Stimulated activated CD8-positive, alpha-beta memory T cell treated with anti-CD3 and anti-CD28 coated beads, Interleukin-12 subunit alpha, Interleukin-12 subunit beta, amount 100 ng/mL, for 4 hours (primary cell): ENCODE data around the gene KCNQ1OT1.

Experiments used
- DNase-seq: peaks from one replicate; pipeline ENCODE4 v3.0.0-alpha.2; 2020; ENCODE audit warnings: low read depth

Gene KCNQ1OT1

DNA sequence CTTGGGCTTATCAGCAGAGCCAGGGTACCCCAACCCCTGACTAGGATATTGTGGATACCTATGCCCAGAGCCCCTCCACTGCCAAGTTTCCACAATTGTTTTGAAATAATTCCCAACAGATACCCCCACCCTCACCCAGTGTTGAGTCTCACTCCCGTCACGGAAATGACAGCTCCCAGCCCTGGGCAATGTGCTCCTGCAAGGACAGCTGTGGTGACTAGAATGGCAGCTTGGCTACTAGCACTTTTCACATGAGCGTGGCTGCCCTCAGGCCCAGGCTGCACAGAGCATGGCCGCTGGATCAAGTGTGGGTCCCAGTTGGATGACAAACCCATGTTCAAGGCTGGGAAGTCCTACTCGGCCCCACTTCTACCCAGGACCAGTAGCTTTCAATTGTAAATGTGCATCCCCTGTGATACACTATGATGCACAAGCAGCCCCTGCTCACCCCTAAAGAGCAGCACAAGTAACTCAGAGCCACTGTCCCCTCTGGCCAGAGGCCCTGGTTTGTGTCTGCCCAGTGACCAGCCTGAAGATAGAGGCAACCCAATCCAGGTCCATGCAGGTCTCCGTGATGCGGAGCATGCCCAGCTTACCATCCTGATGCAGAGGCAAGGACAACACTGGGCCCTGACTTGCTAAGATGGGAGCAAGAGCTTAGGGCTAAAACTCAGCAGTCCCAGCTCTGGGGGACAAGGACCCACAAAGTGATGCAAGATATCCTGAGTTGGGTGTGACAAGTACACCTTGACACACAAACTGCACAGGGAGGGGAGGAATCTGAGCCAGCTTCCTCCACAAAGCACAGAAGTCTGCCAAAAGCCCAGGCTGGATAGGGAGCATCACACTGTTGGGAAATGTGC lies 13.2 kb downstream of the KCNQ1OT1 start:
- DNase-seq, result no peak

DNA sequence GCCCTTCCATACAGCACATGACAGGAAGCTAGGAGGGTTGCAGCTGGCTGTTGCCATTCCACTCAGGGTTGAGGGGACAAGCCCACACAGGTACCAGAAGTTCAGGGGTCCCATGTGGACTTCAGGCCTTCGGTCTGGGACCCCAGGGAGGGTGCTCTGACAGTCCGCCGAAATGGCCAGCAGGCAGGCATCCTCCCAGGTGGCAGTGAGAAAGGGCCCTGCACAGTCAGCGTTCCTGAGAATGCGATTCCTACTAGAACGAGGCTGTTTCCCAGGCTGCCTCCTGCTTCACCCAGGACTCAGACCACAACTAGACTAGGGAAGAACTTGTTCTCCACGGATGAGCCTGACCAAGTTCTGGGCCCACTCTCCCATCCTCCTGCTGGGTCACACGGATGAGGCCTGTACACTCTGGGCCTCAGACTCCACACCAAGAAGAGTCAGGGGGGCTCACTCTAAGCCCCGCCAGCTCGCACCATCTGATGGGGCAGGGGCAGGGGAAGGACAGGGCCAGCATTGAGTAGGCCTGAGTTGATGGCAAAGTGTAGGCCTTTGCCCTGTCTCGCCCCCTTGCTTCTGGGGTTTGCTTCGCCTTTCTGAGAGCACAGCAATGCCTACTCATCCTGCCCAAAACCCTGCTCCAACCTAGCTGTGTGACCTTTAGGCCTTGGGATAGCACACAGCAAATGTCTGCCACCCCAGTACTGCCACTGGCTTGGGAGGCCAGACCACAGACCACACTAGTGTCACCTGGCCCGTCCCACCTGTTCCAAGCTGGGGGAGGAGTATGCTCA lies 14.0 kb downstream of the KCNQ1OT1 start:
- no peak for DNase-seq

DNA sequence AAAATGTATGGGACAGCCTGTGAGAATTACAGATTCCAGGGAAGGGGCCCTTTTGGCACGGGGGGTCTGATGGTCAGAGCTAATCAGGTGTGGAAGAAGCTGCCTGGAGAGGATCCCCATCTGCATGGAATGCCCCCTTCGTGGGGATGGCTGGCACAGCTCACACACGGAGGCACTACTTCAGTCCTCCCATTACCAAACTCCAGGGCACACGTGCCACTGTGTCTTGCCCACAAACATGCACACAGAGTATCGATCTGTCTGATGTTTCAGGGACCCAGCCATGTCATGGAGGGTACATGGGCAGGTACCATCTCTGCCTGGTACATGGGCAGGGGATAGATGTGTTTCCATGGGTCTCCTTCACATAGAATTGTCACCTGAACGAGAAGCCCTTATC lies 14.7 kb downstream of the KCNQ1OT1 start:
- no peak for DNase-seq

DNA sequence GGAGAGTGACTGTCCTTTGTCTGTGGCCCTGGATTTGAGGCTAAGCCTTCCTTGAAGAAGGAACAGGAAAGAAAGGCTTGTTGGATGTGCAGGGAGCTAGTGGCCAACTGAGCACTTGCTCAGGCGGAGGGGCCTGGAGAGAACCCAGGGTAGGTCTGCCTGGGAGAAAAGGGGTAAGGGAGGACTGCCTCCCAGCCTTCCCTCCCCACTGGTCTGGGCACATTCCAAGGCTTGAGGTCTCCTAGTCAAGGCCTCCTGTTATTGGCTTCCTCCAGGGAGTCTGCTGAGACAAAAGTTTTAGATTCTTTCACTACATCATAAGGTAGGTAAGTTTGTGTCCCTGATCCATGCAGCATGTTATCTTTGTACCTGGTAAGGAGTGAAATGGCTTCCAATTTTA lies 15.2 kb downstream of the KCNQ1OT1 start:
- DNase-seq, result no peak

DNA sequence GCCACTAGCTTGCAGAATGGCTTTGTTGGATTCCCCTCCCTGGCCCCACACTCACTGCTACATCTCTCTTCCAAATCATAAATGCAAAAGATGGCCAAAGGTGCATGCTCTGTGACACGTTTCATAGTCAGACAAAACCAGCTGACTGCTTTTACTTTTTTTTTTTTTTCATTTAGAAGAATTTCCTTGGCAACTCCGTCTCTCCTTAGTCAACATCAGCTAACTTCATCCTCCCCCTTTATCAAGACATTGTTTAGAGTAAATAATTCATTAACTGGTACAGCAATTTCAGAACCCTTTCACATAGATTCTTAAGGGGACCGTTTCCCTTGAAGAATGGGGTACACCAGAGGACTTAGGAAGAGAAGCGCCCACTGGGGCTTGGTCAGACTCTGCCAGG lies 16.0 kb downstream of the KCNQ1OT1 start:
- DNase-seq, result no peak

DNA sequence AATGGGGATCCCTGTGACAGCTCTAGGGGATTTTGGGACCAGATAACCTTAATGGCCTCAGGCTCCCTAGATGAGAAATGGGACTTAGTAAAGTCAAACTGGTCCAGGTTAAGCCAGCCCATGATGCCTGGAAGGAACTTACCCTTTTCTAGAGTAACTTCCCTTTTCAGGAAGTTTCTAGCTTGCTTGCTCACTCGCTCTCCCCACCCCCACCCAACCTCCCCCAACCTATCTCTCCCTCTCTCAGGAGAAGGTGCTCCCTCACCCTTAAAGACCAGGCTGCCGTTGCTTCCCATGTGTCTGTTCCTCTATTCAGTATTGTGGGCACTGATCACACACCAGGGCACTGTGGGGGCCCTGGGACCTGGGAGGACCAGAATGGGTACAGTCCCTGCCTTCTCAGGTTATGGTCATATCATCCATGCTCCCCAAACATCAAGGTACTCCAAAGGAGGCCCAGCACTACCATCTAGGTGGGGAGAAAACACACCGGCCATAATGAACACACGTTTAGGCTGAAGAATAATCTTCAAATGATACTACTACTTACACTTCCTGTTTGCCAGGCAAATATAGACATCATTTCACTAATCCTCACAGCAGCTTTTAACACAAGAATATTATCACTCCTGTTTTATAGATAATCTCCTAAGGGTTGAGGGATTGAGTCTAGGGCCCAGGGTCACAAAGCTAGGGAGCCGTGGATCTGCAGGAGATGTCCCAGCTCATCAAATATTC lies 18.2 kb downstream of the KCNQ1OT1 start:
- no peak for DNase-seq

DNA sequence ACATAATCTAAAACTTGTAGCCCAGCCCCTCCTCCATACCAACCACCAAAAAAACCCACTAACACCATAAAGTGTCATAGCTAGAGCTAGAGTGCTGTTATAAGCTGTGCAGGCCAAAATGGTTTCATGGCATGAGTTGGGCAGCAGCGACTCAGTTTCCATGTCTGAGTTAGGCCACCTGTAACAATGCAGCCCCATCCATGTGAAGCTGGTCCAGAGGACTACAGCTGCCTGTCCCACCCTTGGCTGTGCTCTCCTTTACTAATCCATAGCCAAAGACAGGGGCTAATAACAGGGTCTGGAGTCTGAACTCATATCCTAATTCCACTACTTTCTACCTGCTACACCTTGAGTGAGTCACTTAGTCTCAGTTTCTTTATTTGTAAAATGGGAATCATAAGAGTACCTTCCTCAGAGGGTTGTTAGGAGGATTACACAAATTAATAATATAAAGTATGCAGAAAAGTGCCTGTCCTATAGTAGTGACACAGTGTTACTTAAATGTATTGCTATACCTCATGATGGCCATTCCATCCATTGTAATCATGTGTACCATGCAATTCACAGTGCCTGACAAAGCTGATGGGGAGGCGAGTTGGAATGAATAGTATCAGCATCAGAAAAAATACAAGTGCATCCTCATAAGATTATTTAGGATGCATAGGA lies 20.6 kb downstream of the KCNQ1OT1 start:
- DNase-seq, result no peak

DNA sequence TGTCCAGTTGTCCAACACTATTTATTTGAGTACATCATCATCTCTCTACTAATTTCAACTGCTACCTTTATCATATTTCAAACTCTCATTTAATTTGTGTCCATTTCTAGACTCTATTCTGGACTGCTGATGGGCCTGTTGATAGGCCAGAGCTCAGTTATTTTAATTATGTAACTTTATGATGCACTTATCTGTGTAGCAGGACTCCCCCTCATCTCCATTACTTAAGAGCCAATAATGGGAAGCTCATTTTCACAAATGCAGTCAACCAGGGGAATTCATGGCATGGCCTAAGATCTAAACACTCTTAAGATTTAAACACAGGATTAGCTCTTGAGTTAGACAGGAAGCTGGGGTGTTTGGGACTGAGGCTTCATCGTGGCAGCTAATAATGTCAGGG lies 21.4 kb downstream of the KCNQ1OT1 start:
- no peak for DNase-seq

DNA sequence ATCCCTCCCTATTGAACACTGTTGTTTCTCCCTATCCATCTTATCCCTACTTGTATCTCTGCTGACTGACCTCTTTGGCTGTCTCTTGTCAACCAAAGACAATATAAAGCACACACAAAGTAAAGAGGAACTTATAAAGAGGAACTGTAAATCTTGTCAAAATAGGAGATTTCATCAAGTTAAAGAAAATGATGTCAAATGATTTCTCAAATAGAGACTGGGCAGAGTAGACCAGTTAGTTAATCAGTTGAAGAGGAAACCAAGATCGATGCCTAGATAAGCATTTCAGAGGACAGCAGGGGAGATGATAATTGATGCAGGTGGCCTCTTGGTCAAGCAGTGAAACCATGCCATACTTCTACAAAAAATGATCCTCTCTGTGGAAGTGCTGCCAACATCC lies 22.7 kb downstream of the KCNQ1OT1 start:
- DNase-seq, result no peak

DNA sequence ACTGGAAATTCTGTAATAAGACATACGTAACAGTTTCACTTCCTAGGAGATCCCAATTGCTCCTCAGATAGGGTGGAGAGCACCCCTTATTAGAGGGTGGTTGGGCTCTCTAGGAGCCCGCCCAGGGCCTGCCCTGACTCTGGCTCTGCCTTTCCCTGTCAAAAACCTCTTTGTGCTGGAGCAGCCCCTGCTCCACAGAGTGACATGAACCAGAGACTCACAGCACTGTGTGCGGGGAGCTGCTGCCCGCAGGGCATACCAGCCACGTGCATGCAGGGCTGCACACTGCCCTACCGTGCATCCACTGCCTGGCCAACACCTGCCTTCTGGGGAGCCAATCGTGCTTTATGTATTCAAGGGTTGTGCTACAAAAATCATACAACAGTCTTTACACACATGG lies 24.3 kb downstream of the KCNQ1OT1 start:
- no peak for DNase-seq

DNA sequence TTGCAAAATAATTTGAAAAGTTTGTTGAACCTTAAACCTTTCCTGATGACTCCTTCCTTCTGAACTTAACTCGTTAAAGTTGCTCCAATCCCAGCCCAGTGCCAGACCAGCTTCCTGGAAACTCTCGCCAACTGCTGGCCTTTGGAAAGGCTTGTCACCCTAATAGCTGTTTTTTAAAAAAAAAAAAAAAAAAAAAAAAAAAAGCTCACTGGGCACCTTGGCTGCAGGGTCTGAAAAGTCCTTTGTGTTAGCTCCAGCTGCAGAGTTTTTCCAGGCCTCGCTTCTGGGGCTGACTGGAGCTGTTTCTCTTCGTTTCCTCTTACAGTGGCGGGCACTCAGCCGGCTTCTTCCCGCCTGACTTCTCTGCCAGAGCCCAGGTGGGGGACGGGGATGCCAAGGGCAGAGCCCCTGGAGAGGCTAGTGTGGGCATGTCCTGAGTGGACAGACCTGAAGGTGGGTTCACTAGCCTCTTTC lies 25.1 kb downstream of the KCNQ1OT1 start:
- DNase-seq, result no peak

DNA sequence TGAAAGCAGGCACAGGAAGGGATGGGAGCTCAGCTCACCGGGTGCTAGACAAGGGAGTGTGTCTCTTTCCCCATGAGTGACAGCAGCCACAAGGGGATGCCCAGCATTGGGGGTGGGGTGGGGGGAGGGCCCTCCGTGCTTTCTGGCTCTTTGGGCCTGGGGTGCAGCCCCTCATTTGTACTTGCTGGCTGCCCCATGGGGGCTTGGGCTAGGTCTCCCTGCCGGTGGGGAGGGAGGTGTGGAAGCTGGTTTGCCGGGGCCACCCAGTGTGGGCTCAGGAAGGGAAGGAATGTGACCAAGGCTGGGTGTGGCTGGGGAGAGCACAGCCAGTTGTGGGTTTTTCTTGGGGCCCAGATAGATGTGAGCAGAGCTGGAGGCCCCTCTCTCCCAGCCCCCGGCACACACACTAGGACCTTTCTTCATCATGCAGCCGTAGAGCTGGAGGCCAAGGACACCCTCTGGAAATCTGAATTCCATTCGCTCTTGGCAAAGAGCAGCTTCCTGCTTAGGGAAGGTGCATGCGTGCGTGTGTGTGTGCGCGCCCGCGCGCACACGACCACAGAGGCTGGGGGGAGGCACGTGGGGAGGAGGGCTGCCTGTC lies 25.8 kb downstream of the KCNQ1OT1 start:
- DNase-seq, result no peak

DNA sequence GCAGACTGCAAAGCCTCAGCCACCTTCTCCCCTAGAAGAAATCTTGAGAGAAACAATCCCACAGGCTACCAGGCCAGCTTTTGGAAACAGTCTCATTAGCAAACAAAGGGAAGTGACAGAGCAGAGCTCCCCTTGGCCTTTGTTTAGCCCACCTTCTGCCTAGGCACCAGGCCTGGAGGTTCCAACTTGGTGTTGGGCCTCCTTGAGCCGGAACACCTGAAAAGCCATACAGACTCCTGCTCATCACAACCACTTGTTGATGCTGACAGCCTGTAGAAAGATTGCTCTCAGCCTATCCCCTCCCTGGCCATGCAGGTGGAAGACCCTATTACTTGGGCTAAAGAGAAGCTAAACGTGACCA lies 26.6 kb downstream of the KCNQ1OT1 start:
- no peak for DNase-seq

DNA sequence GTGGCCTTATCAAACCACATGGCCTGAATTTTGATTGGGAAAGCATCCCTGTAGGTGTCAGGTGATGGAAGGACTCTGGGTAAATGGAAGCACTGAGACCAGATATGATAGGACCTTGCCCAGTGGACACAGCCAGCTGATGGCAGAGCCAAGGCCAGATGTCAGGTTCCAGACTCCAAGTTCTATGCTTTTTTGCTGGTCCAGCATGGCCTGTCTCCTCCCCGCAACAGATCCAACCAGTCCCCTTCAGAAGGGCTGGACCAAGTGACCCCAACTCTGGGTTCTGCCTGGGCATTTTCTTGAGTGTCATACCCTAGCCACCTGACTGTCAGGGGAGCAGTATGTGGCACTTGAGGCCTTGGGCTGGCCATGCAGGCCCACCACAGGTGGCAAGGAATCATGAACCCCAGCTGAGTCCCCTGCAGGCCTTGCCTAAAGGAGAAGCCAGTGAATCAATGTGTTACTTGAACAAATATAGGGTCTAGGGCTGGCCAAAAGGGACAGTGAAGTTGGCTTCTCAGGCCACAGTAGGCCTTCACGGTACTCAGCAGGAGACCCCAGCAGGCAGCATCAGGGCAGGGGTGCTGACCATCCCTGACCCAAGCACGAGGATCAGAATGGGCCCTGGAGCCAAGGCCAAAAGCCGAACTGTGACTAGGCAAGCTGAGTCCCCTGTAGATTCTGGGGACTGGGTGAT lies 27.1 kb downstream of the KCNQ1OT1 start:
- no peak for DNase-seq

DNA sequence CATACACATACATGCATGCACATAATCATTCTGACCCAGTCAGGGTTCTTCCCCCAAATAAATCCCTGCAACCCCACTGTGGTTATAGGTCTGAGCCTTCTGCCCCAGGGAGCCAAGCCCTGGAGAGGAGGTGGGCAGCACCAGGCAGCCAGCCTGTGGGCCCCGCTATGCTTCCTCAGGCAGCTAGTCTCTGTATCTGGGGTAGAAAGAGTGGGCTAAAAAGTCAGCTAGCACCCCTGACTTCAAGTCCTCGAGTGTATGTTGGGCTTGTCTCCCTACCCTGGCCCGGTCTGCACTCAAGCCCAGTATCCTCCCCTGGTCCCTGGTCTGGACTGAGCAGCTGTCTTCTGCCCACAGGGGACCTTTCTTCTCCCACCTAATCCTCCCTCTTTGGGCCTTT lies 28.0 kb downstream of the KCNQ1OT1 start:
- no peak for DNase-seq

DNA sequence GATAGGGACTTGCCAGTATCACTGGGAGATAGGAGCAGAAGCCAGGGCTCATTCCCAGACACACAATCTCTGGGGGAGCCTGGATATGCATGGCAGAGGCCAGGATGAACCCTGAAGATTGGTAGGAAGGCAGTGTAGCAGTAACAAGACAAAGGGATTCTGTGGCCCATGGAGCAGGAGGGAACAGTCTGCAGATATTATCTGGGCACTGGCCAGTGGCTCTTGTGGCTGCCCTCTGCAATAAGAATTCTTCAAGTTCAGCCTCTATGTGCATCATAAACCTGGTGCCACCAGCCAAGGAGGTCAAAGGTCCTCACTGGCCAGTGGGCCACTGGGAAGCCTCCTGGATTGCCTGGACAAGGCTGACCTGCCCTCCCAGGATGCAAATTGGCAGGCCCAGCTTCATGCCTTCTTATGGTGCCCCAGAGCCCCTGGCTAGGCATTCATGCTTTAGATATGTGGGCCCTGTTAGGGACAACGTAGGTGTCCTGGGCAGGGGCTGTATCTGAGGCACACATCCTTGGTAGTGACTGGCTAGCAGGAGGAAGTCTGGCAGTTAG lies 29.2 kb downstream of the KCNQ1OT1 start:
- no peak for DNase-seq

DNA sequence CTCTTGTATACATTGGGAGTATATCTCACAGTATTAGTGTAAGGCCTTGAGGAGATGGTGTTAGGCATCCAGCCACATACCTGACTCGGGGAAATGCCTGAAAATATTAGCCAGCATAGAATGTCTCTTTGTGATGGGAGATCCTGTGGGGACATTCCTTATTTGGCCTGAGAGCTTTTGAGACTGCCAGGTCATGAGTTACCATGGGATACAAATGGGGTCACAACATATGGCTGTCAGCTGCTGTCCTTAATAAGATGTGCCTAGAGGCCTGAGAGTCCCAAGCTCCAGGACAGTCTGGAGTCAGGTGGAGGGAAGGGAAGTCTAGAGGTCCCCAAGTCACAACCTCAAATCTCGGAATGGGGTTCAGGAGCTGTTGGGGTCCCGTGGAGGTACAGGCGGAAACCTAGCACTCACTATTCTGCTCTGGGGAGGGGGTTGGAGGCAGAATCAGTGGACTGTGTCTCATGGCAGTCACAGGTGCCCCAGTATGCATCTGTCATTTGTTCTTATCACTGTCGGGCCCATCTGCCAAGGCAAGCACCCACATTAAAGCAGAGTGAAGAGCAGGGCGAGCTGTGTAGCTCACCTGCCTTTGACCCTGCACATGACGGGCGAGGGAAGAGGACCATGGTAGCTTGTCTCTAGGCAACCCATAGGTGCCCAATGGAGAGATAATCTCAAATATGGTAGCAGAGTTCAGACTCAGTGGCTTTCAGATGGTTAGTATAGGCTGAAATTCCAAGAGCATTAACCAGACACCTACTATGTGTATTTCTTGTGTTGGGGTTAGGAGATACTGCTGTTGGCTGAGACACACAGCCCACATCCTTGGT lies 29.9 kb downstream of the KCNQ1OT1 start:
- no peak for DNase-seq

DNA sequence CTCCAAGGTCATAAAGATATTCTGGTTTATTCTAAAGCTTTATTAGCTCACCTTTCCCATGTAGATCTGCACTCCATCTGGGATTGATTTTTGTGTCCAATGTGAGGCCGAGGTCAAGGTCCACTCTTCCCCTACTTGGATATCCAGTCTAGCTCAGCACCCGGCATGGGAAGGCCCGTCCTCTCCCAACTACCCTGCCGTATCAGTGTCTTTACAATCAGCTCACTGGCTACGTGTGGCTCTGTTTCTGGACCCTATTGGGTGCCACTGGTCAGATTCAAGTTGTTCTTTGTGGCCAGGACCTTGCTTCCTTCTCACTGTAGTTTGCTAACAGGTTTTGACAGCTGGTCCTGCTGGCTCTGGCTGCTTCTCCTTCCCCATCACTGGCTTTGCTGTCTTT lies 30.9 kb downstream of the KCNQ1OT1 start:
- DNase-seq, result no peak

DNA sequence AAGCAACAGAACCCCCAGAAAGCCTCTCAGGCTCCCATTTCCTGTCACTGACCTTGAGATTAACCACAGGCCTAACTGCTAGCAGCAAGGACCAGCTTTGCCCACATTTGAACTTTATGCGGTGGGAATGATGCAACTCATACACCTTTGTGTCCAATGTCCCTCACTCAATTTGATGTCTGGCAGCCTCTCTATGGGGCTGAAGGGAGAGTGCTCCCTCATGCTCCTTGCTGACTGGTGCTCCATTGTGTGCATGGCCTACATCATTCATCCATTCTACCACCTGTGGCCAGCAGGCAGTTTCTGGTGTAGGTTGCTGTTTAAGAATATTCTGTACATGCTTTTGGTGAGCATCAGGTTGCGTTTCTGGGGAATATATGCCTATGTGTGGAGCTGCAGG lies 31.9 kb downstream of the KCNQ1OT1 start:
- no peak for DNase-seq
